WTC11 (cell line): ENCODE results near the gene TRIM46. TPM values are rescaled to one million over a fixed set of nuclear protein-coding genes. Genes with fewer than 3 reads are reported as not detected.
A peak's percentile ranks its signal among the peaks of the same experiment; 100 is the strongest.
"Not testable (repeated sequence)": the region's sequence is repeated elsewhere in the genome, so short reads cannot be mapped to it uniquely, and the experiment has no call there.

Experiments
- ATAC-seq: fragments of 200-7000 bp; cut with Tn5 transposase; 2 replicates; pipeline ENCODE4 v1.10.0; 2021; ENCODE audit warnings: mild to moderate bottlenecking, moderate library complexity
- CTCF ChIA-PET: fragments of 300-600 bp; sonication (Branson Sonifier 250); formaldehyde crosslinking; loops from one replicate; lab custom pipeline; 2021; ENCODE audit warnings: antibody characterized with exemption; lab: Charles Lee
- POLR2A ChIA-PET: fragments of 350-600 bp; sonication (Branson Sonifier 250); formaldehyde crosslinking; loops from one replicate; lab custom pipeline; 2021; ENCODE audit warnings: antibody characterized with exemption; lab: Charles Lee
- DNase-seq: peaks from one replicate; pipeline ENCODE4 v3.0.0; 2021; ENCODE audit warnings: low spot score
- H3K27ac Mint-ChIP-seq: 2 replicates; pipeline ENCODE4 v1.8.0; 2021; ENCODE audit warnings: mixed read lengths
- H3K27me3 Mint-ChIP-seq: 2 replicates; pipeline ENCODE4 v1.8.0; 2021; ENCODE audit warnings: low read depth, mild to moderate bottlenecking, moderate library complexity, mixed read lengths
- H3K36me3 Mint-ChIP-seq: 2 replicates; pipeline ENCODE4 v1.8.0; 2021; ENCODE audit warnings: mixed read lengths
- H3K4me1 Mint-ChIP-seq: 2 replicates; pipeline ENCODE4 v1.8.0; 2022; ENCODE audit warnings: mixed read lengths
- H3K4me3 Mint-ChIP-seq: 2 replicates; pipeline ENCODE4 v1.8.0; 2021; ENCODE audit warnings: mild to moderate bottlenecking, moderate library complexity, mixed read lengths
- H3K9me3 Mint-ChIP-seq: 2 replicates; pipeline ENCODE4 v1.8.0; 2021; ENCODE audit warnings: mixed read lengths
- CTCF ChIP-seq: fragments of 200-600 bp; IDR thresholded peaks from 2 replicates; pipeline ENCODE4 v1.8.0; 2022; ENCODE audit warnings: antibody characterized with exemption
- ELF4 ChIP-seq: sonication (generic); formaldehyde crosslinking; IDR thresholded peaks from 2 replicates; pipeline ENCODE4 v1.8.1; 2022; ENCODE audit warnings: low read depth, mild to moderate bottlenecking, moderate library complexity, missing genetic modification reagents
- FOXK1 ChIP-seq: sonication (generic); formaldehyde crosslinking; IDR thresholded peaks from 2 replicates; pipeline ENCODE4 v1.8.0; 2022; ENCODE audit warnings: mild to moderate bottlenecking, moderate library complexity, missing genetic modification reagents
- MAX ChIP-seq: sonication (generic); formaldehyde crosslinking; IDR thresholded peaks from 2 replicates; pipeline ENCODE4 v1.8.0; 2022; ENCODE audit warnings: mild to moderate bottlenecking, missing genetic modification reagents
- SMAD3 ChIP-seq: sonication (generic); formaldehyde crosslinking; IDR thresholded peaks from 2 replicates; pipeline ENCODE4 v1.8.0; 2022; ENCODE audit warnings: missing genetic modification reagents, mild to moderate bottlenecking, borderline replicate concordance
- SMAD4 ChIP-seq: sonication (generic); formaldehyde crosslinking; IDR thresholded peaks from 2 replicates; pipeline ENCODE4 v1.8.0; 2022; ENCODE audit warnings: mild to moderate bottlenecking, missing genetic modification reagents
- USF1 ChIP-seq: sonication (generic); formaldehyde crosslinking; IDR thresholded peaks from 2 replicates; pipeline ENCODE4 v1.8.0; 2022; ENCODE audit warnings: mild to moderate bottlenecking, missing genetic modification reagents
- total RNA-seq: library from RNA; stranded (reverse); gene quantifications from 3 replicates; pipeline ENCODE4 v1.2.3, GENCODE V29; 2021
- TF ChIP-seq, protein P1 (sequence below): sonication (generic); formaldehyde crosslinking; IDR thresholded peaks from 2 replicates; pipeline ENCODE4 v1.8.1; 2023; ENCODE audit warnings: mild to moderate bottlenecking, moderate library complexity, missing genetic modification reagents
- TF ChIP-seq, protein P2 (sequence below): sonication (generic); formaldehyde crosslinking; IDR thresholded peaks from 2 replicates; pipeline ENCODE4 v1.8.0; 2023; ENCODE audit warnings: missing genetic modification reagents, mild to moderate bottlenecking, borderline replicate concordance

The TRIM46 gene
- total RNA-seq, 1 experiment from 2014 or later, result 22.1 TPM

DNA sequence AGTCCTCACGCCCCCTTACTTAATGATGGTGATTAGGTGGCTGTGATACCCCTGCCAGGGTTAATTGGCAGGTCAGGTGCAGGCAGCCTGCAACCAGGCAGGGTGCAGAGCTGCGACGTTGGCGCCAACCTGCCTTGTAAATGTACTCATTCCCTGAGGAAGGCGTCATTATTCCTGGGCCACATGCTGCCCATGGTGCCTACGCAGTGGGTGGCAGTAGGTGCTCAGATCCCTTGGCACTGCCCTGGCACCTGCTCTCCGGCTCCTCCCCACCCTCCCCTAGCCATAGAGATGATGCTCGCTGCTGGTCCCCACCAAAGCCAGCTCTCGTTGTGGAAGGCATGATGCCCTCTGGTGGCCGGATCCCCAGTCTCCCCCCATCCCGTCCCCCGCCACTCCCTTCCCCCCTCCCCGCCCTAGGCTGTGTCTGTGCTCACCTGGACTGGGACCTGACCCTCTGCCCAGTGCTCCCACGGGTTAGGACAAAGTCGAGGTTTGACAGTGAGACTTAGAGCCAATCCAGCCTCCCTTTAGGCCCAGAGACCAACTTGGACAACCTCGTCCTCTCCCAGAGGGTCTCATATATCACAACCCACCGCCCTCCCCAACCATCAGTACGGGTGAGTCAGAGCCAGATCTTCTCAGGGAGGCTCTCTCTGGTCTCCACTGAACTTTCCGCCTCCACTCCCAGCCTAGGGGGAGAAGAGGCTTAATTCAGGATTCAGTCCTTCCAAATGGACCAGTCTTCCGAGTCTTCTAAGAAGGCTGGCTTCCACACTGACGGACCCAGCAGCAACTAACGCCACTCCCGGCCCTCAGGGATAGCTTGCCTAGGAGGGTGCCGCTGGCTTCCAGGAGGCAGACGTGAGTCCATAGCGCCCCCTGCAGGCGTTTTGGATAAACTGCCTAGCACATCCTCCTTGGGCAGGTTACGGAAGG, 6.2 kb upstream of the TRIM46 start:
- Mint-ChIP-seq H3K4me1 (peaks cover 24% of the 10 kb centered on the region), H3K27ac (peak overlapping the region; percentile 90), H3K4me3 (peak overlapping the region; percentile 89), H3K27me3 (no peaks in the 10 kb centered on the region; the same call in 1 of the 2 replicates), H3K9me3 (peaks cover 4% of the 10 kb centered on the region), H3K36me3 (peaks cover 16% of the 10 kb centered on the region)
- peak; percentile 95 for DNase-seq
- TF ChIP-seq USF1 (CRISPR knock-in tag), result no peak
- TF ChIP-seq SMAD4 (CRISPR knock-in tag), result no peak
- TF ChIP-seq FOXK1 (CRISPR knock-in tag), result 0 out of 2 replicates have a peak, but pooled peaks have one; percentile 9
- 0 out of 2 replicates have a peak, but pooled peaks have one; percentile 45 for TF ChIP-seq SMAD3
- peak; percentile 94 for TF ChIP-seq CTCF
- TF ChIP-seq, protein P1, sequence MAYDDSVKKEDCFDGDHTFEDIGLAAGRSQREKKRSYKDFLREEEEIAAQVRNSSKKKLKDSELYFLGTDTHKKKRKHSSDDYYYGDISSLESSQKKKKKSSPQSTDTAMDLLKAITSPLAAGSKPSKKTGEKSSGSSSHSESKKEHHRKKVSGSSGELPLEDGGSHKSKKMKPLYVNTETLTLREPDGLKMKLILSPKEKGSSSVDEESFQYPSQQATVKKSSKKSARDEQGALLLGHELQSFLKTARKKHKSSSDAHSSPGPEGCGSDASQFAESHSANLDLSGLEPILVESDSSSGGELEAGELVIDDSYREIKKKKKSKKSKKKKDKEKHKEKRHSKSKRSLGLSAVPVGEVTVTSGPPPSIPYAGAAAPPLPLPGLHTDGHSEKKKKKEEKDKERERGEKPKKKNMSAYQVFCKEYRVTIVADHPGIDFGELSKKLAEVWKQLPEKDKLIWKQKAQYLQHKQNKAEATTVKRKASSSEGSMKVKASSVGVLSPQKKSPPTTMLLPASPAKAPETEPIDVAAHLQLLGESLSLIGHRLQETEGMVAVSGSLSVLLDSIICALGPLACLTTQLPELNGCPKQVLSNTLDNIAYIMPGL (CRISPR knock-in tag), result peak; percentile 32; the same call in 1 of the 2 replicates
- peak; percentile 33; the same call in 1 of the 2 replicates for TF ChIP-seq MAX (CRISPR knock-in tag)
- TF ChIP-seq, protein P2, sequence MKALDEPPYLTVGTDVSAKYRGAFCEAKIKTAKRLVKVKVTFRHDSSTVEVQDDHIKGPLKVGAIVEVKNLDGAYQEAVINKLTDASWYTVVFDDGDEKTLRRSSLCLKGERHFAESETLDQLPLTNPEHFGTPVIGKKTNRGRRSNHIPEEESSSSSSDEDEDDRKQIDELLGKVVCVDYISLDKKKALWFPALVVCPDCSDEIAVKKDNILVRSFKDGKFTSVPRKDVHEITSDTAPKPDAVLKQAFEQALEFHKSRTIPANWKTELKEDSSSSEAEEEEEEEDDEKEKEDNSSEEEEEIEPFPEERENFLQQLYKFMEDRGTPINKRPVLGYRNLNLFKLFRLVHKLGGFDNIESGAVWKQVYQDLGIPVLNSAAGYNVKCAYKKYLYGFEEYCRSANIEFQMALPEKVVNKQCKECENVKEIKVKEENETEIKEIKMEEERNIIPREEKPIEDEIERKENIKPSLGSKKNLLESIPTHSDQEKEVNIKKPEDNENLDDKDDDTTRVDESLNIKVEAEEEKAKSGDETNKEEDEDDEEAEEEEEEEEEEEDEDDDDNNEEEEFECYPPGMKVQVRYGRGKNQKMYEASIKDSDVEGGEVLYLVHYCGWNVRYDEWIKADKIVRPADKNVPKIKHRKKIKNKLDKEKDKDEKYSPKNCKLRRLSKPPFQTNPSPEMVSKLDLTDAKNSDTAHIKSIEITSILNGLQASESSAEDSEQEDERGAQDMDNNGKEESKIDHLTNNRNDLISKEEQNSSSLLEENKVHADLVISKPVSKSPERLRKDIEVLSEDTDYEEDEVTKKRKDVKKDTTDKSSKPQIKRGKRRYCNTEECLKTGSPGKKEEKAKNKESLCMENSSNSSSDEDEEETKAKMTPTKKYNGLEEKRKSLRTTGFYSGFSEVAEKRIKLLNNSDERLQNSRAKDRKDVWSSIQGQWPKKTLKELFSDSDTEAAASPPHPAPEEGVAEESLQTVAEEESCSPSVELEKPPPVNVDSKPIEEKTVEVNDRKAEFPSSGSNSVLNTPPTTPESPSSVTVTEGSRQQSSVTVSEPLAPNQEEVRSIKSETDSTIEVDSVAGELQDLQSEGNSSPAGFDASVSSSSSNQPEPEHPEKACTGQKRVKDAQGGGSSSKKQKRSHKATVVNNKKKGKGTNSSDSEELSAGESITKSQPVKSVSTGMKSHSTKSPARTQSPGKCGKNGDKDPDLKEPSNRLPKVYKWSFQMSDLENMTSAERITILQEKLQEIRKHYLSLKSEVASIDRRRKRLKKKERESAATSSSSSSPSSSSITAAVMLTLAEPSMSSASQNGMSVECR (CRISPR knock-in tag), result no peak
- no peak for TF ChIP-seq ELF4 (CRISPR knock-in tag)
- POLR2A ChIA-PET, result interaction anchor here (1.0 to 1.6 kb wide), 7 partner anchors 27 to 103 kb away, joined by 3 to 4 read pairs (median 3); no protein-coding TSS in a partner anchor
- peak; percentile 75 for ATAC-seq
- CTCF ChIA-PET, result interaction anchor here (0.6 to 12.2 kb wide), 60 partner anchors 8 to 608 kb away, joined by 3 to 605 read pairs (median 6); partner anchors contain the start of genes ADAM15, CKS1B, DPM3 and EFNA1

GRCh38 chr1:155168105-155168445, 5.6 kb upstream of the TRIM46 start:
- H3K27me3 Mint-ChIP-seq, ATAC-seq, H3K27ac Mint-ChIP-seq, H3K9me3 Mint-ChIP-seq, DNase-seq: not testable (repeated sequence)
- POLR2A ChIA-PET, result interaction anchor here (0.5 to 1.3 kb wide), 4 partner anchors 17 to 77 kb away, joined by 3 to 4 read pairs (median 4); no protein-coding TSS in a partner anchor
- CTCF ChIA-PET, result interaction anchor here (0.7 to 12.2 kb wide), 45 partner anchors 8 to 305 kb away, joined by 3 to 605 read pairs (median 8); partner anchors contain the start of genes ADAM15, CKS1B, DPM3 and EFNA1
- peak overlapping the region; percentile 89 for H3K4me3 Mint-ChIP-seq
- H3K4me1 Mint-ChIP-seq, result peaks cover 26% of the 10 kb centered on the region
- 0 out of 2 replicates have a peak, but pooled peaks have one; percentile 5 for TF ChIP-seq FOXK1 (CRISPR knock-in tag)
- TF ChIP-seq, all 79 proteins: peak for 1; not testable (repeated sequence) for 78
- H3K36me3 Mint-ChIP-seq, result peaks cover 16% of the 10 kb centered on the region
